Fibroblast of peridontal ligament (primary cell): ENCODE measurements around the gene OCA2.
"Not testable (repeated sequence)": the region's sequence is repeated elsewhere in the genome, so short reads cannot be mapped to it uniquely, and the experiment has no call there.

Experiments used
- DNase-seq: peaks from one replicate; pipeline ENCODE4 v3.0.0-alpha.2; 2010; ENCODE audit errors: extremely low read depth

OCA2 gene

DNA sequence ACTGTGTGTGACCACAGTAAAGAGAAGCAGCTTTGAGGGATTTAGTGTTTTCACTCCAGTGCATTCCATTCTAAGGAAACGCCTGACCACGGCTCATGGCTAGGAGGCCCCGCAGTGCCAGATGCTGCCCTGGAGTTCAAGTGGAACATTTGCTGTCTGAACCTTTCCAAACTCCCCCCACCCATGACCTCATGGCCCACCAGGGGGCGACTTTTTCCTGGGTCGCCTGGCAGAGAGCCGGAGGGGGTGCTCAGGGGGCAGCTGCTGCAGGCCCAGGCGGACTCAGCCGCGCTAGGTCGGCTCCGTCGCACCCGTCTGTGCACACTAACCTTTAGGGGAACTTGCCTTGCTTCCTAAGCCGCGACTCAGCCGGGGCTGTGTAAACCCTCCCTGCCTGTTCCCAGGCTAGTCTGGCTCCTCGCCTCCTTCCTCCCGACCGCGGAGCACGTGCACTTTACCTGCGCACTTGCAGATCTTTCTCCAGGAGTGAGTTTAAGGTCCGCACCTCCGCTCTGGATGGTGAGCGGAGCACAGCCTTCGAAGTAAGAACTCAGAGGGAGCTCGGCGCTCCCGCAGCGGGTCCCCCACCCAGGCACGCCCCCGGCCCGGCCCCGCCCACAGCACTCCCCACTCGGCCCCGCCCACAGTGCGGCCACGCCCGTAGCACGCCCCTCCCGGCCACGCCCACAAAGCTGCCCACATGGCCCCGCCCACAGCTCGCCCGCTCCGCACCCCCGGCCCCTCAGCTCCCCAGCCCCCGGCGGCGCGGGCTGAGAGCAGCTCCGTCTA is at the start of gene OCA2:
Gene OCA2, minus strand, starts transcription at position 550 of the 789 bp plus-strand sequence. CDS start 17,441 bp downstream, outside the sequence.
- DNase-seq: peak; percentile 49

DNA sequence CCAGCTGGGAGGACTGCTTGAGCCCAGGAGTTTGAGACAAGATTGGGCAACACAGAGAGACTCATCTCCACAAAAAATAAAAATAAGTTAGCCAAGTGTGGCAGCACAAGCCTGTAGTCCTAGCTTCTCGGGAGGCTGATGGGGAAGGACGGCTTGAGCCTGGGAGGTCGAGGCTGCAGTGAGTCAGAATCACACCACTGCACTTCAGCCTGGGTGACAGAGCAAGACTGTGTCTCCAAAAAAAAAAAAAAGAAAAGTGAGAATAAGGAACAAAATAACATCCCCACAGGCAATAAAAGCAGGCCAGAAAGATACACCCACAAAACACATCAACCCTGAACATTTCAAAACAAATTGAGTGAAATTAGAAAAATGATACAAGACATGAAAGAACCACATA is 48.7 kb upstream of the OCA2 start:
- no peak for DNase-seq

DNA sequence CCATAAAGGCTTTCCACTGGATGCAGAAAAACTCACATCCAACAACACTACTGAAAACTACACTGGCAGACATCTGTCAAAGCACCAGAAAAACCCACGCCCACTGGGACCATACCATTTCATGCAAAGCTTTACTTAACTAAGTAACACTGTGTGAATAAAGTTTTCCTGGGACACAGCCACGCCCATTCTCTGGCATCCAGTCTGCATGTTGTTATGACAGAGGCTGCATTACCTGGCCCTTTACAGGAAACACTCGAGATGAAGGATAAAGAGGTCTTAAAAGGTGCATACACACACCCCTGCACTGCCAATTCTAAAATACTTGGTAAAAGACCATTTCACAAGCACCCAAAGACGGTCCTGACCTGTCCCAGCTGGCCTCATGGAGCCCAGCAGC is 46.3 kb upstream of the OCA2 start:
- DNase-seq: not testable (repeated sequence)

DNA sequence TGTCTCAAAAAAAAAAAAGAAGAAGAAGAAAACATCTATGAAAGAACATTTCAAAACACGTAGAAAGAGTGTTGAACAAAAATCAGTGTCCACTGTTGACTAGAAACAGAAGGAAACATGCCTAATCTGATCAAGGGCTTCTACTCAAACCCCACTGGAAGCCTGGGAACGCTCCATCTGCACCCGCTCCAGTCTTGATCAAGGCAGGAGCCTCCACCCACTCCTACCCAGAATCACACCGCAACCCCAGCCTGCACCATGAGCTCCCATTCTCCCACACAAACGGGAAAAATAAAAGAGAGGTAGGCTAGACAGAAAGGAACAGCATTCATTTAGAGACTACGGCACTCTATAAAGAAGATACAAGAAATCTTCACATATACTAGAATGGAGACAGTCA is 40.9 kb upstream of the OCA2 start:
- no peak for DNase-seq

DNA sequence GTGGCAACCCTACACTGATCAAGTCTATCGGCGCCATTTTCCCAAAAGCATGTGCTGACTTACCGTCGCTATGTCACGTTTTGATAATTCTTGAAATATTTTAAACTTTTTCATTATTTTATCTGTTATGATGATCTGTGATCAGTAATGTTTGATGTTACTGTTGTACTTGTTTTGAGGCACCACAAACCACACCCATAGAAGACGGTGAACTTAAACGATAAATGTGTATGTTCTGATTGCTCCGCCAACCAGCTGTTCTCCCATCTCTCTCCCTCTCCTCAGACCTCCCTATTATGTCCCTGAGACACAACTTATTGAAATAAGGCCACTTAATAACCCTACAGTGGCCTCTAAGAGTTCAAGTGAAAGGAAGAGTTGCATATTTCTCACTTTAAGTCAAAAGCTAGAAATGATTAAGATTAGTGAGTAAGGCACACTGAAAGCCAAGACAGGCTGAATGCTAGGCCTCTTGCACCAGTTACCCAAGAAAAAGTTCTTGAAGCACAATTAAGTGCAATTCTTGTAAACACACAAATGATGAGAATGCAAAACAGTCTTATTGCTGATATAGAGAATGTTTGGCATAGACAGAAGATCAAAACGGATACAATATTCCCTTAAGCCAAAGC is 38.4 kb upstream of the OCA2 start:
- not testable (repeated sequence) for DNase-seq

DNA sequence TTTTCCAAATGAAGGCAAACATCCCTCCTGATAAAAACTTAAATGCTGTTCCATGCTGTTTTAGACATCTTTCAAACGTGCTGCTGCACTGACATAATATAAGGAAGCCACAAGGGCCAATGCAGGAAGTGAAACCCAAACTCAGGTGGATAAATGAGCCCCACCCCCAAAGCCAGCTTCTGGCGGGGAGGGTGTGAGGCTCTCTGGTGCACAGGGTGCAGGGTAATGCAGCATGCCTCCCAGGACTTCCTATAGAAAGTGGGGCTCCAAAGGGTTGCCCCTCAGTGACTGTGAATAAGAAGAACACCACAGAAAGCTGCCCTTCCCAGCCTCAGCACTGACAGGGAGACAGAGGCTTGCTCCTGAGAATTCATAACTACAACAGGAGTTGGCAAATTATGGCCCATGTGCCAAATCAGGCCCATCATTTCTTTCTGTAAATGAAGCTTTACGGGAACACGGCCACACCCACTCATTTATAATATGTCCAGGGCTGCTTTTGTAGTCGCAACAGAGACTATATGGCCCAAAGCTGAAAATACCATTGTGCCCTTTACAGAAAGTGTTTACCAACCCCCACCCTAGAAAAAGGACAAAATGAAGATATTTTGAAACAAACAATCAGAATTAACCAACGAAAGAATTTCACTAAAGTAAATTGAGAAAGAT is 37.3 kb upstream of the OCA2 start:
- DNase-seq: not testable (repeated sequence)

DNA sequence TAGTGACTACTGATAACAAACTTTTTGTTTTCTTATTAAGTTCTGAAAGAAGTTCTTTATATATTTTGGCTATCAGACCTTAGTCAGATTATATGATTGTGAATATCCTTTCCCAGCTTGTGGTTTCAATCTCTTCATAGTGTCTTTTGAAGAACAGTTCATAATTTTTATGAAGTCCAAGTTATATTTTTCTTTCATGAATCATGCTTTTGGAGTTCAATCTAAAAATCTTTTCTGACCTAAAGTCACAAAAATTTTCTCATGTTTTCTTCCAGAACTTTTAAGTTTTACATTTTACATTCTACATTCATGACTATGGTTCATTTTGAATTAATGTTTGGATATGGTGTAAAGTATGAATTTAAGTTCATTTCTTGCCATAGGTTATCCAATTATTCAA is 34.2 kb upstream of the OCA2 start:
- DNase-seq: peak; percentile 54

DNA sequence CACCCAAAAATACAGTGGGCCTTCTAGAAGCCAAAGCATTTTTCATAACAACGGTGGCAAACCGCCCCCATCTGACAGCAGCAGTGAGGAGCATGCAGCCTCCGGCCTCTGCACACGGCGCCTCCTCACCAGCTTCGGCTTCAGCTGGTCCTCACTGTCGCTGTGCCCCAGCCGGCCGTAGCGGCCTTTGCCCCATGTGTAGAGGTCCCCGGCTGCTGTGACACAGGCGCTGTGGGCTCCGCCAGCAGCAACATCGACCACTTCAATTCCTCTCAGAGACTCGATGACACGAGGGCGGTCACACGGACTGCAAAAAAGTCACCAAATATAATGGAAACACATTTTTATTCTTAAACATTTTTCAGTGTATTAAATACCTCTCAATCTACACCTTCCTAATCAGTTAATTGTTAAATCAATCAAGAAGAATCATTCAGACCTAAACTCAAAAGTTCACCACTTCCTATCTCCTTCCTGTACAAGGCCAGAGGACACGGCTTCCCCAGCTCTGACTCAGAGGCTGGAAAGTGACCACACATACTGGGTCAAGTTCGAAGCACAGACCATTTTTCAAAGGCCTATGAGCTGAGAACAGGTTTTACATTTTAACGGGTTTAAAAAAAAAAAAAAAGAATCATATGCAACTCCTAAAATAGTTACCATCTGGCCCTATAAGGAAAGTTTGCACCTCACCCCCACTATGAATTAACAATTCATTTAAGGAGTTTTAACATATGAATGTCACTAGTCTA is 33.6 kb upstream of the OCA2 start:
- DNase-seq: peak; percentile 49

DNA sequence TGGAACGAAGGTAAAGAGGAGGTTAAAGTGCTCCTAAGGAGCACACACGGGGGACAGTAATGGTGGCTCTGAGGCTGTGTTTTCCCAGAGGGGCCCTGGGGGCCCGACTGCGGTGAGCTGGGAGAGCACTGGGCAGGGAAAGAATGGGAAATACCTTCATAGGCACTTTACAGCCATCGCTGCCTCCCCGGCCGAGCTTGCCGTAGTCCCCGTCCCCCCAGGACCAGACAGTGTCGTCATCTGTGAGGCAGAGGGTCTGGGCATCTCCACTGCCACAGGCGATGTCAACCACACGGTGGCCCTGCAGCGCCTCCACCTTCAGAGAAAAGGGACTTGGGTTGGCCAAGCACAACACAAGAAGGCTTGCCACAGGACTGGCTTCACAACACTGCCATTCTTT is 32.8 kb upstream of the OCA2 start:
- no peak for DNase-seq

DNA sequence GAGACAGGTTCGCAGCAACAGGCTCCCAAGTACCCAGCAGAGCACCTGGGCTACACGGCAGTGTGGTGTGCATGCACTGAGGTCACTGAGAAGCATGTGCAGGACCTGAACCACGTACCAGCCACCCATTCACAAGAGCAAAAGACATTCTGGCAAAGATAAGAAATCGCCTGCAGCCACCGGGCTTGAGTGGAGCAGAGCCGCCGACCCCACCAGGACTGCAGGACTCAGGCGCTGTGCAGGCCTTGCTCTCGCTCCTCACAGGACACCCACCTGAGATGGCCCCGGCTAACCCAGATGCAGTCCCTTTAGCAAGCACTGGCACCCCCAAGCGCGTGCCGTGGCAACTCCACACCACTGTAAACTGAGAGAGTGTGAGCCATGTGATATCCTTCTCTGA is 32.3 kb upstream of the OCA2 start:
- no peak for DNase-seq

DNA sequence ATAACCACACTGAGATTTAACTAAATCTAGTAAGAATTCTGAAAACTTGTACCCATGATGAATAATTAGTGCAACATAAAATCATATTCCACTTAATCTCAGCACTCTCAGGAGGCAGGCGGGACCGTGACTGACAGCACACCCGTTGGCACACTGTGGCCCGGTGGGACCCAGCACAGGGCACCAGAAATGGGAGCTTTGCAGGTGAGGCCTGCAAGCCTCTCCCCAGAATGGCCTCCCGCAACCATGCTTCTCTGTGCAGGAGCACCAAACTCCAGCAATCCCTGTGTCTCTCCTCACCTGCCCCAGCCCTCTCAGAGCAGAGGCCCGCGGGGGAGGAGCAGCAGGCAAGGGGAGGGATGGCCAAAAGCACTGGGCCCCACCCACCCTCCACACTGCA is 31.5 kb upstream of the OCA2 start:
- DNase-seq: no peak

DNA sequence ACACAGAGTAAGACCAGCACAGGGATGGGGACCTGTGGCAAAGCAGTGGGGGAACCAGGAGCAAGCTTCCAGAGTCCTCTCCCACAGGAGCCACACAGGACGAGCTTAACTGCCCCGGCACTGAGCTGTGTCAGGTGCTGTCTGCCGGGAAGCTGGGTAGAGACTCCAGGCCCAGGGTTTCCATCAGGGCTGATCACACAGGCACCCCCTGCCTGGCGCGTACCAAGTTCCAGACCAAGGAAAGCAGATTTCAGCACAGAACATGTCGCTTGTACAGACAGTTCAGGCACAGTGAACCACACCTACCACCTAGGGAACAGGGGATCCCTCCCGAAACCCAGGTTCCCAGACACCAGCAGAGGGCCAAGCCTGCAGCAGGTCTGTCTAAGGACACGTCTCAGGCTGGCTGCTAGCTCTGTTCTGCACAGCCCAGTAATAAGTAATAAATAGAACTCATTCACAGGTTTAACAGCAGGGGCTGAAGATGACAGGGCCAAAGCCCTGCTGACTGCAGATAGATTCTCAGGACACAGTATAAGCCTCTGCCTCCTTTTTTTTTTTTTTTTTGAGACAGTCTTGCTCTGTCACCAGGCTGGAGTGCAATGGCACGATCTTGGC is 30.2 kb upstream of the OCA2 start:
- DNase-seq: no peak

DNA sequence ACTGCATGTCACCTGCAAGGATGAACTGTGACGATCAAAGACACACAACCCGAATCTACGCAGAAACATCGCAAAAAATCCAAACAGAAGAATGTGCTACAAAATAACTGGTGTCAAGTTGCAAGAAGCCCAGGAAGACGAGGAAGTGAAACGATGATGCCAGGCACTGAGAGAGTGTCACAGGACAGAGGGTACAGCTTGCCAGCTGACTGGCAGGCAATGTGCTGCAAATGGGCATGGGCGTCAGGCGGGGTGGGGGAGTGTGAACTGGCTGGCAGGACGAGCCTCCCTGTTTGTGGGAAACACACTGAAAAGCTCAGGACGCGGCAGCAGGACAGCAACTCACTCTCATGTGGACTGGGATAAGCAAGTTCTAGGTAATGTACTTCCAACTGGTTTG is 28.9 kb upstream of the OCA2 start:
- DNase-seq: no peak

DNA sequence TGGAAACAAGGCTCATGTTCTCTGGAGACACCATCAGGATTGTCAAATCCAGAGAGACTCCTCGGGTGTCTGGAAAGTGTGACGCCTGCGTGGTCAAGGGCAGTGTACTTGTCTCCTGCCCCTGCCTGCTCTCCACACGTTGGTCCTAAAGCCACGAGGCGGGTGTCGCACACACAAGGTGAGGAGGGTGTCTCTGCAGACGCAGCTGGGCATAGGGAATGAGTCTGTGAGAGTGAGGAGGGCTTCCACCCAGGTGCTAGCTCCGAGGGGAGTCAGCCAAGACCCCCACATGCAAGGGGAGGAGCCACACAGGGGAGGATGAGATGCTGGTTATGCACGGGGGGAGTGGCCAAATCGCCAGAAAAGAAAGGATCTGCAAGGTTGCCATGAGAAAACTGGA is 27.9 kb upstream of the OCA2 start:
- no peak for DNase-seq

DNA sequence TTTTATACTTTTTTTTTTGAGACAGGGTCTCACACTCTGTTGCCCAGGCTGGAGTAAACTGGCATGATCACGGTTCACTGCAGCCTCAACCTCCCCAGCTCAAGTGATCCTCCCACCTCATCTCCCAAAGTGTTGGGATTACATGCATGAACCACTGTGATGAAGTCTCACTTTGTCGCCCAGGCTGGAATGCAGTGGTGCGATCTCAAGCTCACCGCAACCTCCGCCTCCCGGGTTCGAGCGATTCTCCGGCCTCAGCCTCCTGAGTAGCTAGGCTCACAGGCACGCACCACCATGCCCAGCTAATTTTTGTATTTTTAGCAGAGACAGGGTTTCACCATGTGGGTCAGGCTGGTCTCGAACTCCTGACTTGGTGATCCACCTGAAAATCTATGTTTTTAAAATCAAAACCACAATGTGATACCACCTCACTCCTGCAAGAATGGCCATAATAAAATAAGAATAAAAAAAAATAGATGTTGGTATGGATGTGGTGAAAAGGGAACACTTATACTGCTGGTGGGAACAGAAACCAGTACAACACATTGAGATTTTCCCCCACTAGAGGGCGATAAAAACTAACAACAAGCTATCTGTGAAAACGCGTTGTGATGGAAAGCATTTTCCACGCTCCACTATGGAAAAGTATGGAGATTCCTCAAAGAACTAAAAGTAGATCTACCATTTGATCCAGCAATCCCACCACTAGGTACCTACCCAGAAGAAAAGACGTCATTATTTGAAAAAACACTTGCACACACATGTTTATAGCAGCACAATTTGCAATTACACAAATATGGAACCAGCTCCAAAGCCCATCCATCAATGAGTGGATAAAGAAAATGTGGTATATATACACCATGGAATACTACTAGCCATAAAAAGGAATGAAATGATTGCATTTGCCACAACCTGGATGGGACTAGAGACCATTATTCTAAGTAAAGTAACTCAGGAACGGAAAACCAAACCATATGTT is 26.8 kb upstream of the OCA2 start:
- peak; percentile 81 for DNase-seq

DNA sequence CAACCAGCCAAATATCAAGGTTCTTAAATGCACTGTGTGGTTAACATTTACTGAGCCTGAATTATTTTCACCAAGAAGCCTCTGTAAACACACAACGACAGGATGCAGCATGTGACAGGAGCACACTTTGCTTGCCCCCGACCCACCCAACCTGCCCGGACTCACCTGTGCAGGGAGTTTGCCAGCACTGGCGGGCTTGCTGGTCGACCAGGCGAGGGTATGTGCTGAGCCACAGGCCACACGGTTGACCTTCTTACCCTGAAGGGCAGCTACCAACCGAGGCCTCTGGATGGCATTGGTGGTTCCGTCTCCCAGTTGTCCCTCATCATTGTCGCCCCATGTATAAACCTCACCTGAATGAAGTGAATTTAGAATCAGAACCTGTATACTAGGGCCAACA is 25.7 kb upstream of the OCA2 start:
- no peak for DNase-seq

DNA sequence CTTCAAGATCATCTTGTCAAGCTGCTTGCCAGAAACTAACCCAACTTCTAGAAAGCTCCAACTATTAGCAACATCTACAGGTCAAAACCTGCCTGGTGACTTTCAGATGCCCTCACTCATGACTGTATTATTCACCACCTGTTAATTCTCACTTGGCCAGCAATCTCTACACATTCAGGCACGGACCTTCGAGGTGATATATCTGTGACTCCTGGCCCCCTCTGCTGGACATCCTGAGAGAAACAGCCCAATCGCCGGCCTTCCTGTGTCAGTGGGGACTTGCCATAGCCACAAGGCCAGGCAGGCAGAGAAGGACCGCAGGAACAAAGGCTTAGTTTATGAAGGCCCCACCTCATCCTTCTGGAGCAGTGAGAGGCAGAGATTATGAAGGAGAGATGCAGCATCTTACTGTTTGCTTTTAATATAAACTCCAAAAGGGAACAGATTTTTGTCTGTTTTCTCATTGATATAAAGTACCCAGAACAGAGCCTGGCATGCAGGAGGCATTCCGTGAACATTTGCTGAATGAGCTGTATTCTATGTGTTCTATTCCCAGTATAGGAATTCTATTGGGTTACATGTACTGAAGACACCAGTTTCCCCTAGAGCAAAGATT is 24.4 kb upstream of the OCA2 start:
- DNase-seq: peak; percentile 69

DNA sequence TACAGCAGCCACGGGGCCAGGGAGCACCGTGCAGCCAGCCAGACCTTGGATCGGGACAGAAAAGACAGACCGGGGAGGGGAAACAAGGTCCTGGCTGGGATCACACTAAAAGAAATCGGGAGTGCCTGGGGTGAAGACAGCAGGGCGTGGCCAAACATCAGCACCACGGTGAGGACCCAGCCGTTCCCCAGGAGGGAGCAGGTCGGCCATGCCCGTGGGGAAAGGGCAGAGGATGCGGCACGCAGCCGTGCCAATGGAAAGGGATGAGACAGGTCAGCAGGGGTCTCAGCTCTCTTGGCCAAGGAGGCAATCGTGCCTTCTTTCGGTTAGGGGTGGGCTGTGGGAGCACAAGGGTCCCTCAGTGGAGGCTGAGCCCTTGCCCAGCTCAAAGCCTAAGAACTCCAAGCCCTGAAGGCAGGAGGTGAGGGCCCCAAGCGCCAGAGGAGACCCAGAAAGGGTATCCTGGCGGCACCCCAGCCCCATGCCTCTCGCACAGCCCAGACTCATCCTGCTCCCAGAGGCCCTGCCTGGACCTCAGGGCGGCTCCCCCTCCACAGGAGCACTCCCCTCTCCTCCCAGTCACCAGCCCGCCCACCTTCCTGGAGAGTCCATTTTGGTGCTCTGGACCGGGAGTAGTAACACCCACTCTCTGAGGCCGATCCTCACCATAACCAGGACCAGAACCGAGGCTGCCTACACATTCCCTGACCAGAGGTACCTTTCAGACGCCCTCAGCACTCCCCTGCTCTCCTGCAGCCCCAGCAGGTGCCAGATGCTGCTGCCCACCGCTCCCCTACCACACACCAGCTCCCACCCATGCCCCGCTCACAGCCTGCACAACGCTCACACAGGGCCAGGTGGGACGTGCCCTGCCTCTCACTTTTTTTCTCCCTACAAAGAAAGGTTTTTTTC is 23.2 kb upstream of the OCA2 start:
- DNase-seq: no peak

DNA sequence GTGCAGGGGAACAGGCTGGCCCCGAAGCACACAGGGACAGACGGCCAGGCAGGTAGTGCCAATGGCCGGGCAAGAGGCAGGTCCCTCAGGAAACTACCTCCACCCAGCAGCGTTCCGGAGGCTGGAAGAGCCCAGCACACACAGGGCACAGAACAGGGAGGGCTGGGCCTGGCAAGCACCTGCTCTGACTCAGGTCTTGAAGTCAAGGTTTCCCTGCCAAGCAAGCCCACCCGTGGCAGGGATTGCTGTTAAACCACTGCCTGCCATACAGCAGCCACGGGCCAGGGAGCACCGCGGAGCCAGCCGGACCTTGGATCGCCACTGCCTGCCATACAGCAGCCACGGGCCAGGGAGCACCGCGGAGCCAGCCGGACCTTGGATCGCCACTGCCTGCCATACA is 22.5 kb upstream of the OCA2 start:
- DNase-seq: not testable (repeated sequence)
